Keratinocyte (primary cell): ENCODE measurements around the gene LNPEP.

Source experiments
- EZH2 ChIP-seq: IDR thresholded peaks from one replicate; pipeline ENCODE4 v1.6.1; 2012; ENCODE audit warnings: inconsistent platforms, mild to moderate bottlenecking, low read length, moderate library complexity
- TF ChIP-seq, protein P1 (sequence below), 3 experiments: IDR thresholded peaks in 1 of 3; conservative IDR thresholded peaks in 1 of 3; optimal IDR thresholded peaks in 1 of 3; 2 replicates in 2 of 3; 3 replicates in 1 of 3; pipeline versions ENCODE3 to v1.5.1; 2011; ENCODE audit warnings: low read length in 3 of 3, mild to moderate bottlenecking in 3 of 3, moderate library complexity in 2 of 3, control low read depth in 1 of 3, inconsistent platforms in 1 of 3; ENCODE audit not compliant: insufficient read depth in 2 of 3; ENCODE audit errors: extremely low read depth in 1 of 3

DNA sequence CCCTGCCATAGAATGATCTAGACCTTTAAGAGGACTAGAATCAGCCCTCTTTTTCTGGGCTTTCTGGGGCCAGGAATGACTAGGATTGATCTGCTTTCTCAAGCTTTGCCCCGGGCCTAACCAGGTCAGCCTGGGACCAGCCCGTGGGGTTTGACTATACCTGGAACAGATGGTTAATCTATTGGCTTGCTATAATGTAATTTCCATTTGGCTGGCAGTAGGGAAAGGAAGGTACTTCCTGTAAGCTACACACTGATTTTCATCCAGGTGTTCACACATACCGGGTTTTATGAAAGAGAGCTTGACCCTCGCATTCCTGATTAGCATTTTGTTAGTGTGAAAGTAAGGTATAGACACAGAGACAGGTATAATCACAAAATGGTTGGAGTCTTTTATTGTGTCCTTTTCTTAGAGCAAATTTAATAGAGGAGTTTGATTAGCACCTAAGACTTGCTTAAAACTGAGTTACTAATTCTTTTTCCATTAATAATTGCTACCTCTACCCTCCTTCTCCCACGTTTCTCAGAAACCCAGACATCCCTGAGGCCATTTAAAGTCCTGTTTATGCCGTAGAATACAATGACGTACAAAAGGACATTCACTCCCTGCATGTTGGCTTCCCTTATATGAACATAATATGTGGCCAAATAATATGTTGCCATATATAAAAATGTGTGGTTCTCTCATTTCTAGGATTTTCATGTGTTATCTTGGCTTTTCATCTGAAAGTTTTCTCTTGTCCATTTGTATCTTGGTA lies 17.3 kb downstream of the LNPEP start:
- TF ChIP-seq, protein P1, sequence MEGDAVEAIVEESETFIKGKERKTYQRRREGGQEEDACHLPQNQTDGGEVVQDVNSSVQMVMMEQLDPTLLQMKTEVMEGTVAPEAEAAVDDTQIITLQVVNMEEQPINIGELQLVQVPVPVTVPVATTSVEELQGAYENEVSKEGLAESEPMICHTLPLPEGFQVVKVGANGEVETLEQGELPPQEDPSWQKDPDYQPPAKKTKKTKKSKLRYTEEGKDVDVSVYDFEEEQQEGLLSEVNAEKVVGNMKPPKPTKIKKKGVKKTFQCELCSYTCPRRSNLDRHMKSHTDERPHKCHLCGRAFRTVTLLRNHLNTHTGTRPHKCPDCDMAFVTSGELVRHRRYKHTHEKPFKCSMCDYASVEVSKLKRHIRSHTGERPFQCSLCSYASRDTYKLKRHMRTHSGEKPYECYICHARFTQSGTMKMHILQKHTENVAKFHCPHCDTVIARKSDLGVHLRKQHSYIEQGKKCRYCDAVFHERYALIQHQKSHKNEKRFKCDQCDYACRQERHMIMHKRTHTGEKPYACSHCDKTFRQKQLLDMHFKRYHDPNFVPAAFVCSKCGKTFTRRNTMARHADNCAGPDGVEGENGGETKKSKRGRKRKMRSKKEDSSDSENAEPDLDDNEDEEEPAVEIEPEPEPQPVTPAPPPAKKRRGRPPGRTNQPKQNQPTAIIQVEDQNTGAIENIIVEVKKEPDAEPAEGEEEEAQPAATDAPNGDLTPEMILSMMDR (optimal IDR thresholded peaks at IDR 0.05 in 1 of 3, IDR thresholded peaks at IDR 0.05 in 1 of 3, conservative IDR thresholded peaks at IDR 0.05 in 1 of 3; ENCODE audit: extremely low read depth in 1 of 3, insufficient read depth in 2 of 3, low read length in 3 of 3) = no peak
- no peak for TF ChIP-seq EZH2
